Nephron progenitor cell (in vitro differentiated cells): ENCODE data around the gene WDR54.

Source experiments
- DNase-seq: peaks from one replicate; pipeline ENCODE4 v3.0.0; 2021
- H3K27ac Mint-ChIP-seq: 2 replicates; pipeline ENCODE4 v1.8.0; 2021; ENCODE audit warnings: mild to moderate bottlenecking, moderate library complexity, mixed read lengths
- H3K27me3 Mint-ChIP-seq: 2 replicates; pipeline ENCODE4 v1.8.0; 2021; ENCODE audit warnings: mild to moderate bottlenecking, low read depth, mixed read lengths; ENCODE audit not compliant: poor library complexity
- H3K36me3 Mint-ChIP-seq: 2 replicates; pipeline ENCODE4 v1.8.0; 2021; ENCODE audit warnings: low read depth, mixed read lengths
- H3K4me1 Mint-ChIP-seq: 2 replicates; pipeline ENCODE4 v1.8.0; 2021; ENCODE audit warnings: mixed read lengths
- H3K4me3 Mint-ChIP-seq: 2 replicates; pipeline ENCODE4 v1.8.0; 2021; ENCODE audit warnings: mild to moderate bottlenecking, moderate library complexity, mixed read lengths
- H3K9me3 Mint-ChIP-seq: 2 replicates; pipeline ENCODE4 v1.8.0; 2021; ENCODE audit warnings: mild to moderate bottlenecking, moderate library complexity, mixed read lengths
- CTCF ChIP-seq: fragments of 200-600 bp; sonication (generic); IDR thresholded peaks from 2 replicates; pipeline ENCODE4 v1.5.0; 2021; ENCODE audit warnings: antibody characterized with exemption

WDR54 gene

GRCh38 chr2:74421221-74421870, at the start of gene WDR54, which contains the start of gene C2orf81:
Gene WDR54 (plus strand): TSS chr2:74421730. CDS start chr2:74422154, 424 bp downstream.
Gene C2orf81 (minus strand): TSS chr2:74421619. CDS start chr2:74421560, 59 bp downstream.
- peak; percentile 95 for DNase-seq
- Mint-ChIP-seq H3K4me1 (peaks cover 49% of the 10 kb centered on the region), H3K36me3 (peaks cover 13% of the 10 kb centered on the region), H3K27me3 (peaks cover 21% of the 10 kb centered on the region), H3K27ac (peak within 1 kb of the TSS; percentile 76), H3K9me3 (no peaks in the 10 kb centered on the region), H3K4me3 (peak within 1 kb of the TSS; percentile 95)
- TF ChIP-seq CTCF, result no peak

- TF ChIP-seq CTCF, result no peak
- Mint-ChIP-seq H3K36me3 (peaks cover 49% of the 10 kb centered on the region), H3K27ac (peak overlapping the region; percentile 59), H3K4me1 (peaks cover 43% of the 10 kb centered on the region), H3K27me3 (no peaks in the 10 kb centered on the region), H3K9me3 (no peaks in the 10 kb centered on the region), H3K4me3 (peak overlapping the region; percentile 89)
- DNase-seq, result no peak
Measured at GRCh38 chr2:74372674-74373073, 48.9 kb upstream of the WDR54 start.

GRCh38 chr2:74373221-74373676, 48.3 kb upstream of the WDR54 start:
- H3K4me3 Mint-ChIP-seq, result peak overlapping the region; percentile 89
- DNase-seq, result peak; percentile 40
- H3K36me3 Mint-ChIP-seq, result peaks cover 48% of the 10 kb centered on the region
- H3K9me3 Mint-ChIP-seq, result no peaks in the 10 kb centered on the region
- no peaks in the 10 kb centered on the region for H3K27me3 Mint-ChIP-seq
- H3K27ac Mint-ChIP-seq, result no peak overlapping the region
- TF ChIP-seq CTCF, result no peak
- H3K4me1 Mint-ChIP-seq, result peaks cover 43% of the 10 kb centered on the region

- Mint-ChIP-seq H3K36me3 (peaks cover 41% of the 10 kb centered on the region), H3K4me1 (peaks cover 50% of the 10 kb centered on the region), H3K4me3 (peak overlapping the region; percentile 89), H3K9me3 (no peaks in the 10 kb centered on the region), H3K27me3 (no peaks in the 10 kb centered on the region), H3K27ac (peak overlapping the region; percentile 80)
- no peak for TF ChIP-seq CTCF
- no peak for DNase-seq
Measured at GRCh38 chr2:74373985-74374384, 47.5 kb upstream of the WDR54 start.

- DNase-seq, result peak; percentile 80
- no peak for TF ChIP-seq CTCF
- peaks cover 34% of the 10 kb centered on the region for H3K36me3 Mint-ChIP-seq
- H3K4me3 Mint-ChIP-seq, result peak overlapping the region; percentile 89
- H3K4me1 Mint-ChIP-seq, result peaks cover 56% of the 10 kb centered on the region
- H3K27ac Mint-ChIP-seq, result peak overlapping the region; percentile 80
- H3K27me3 Mint-ChIP-seq, result no peaks in the 10 kb centered on the region
- no peaks in the 10 kb centered on the region for H3K9me3 Mint-ChIP-seq
Measured at GRCh38 chr2:74374509-74375205, 46.9 kb upstream of the WDR54 start.
